GM18505 (cell line): Measurements from ENCODE around the gene CREB3L1.
"Not testable (repeated sequence)": the region's sequence is repeated elsewhere in the genome, so short reads cannot be mapped to it uniquely, and the experiment has no call there.

Source experiments
- ATAC-seq: cut with Tn5 transposase; IDR thresholded peaks from one replicate; pipeline ENCODE4 v1.9.1; 2021; ENCODE audit not compliant: unreplicated experiment
- POLR2A ChIP-seq: IDR thresholded peaks from 4 replicates; pipeline ENCODE4 v1.6.1; 2011; ENCODE audit warnings: borderline replicate concordance; ENCODE audit not compliant: insufficient read depth, insufficient read length; ENCODE audit errors: extremely low read depth

The CREB3L1 gene

GRCh38 chr11:46252373-46252914, 25.0 kb upstream of the CREB3L1 start:
- no peak for TF ChIP-seq POLR2A
- no peak for ATAC-seq

- no peak for ATAC-seq
- TF ChIP-seq POLR2A: no peak
Measured at GRCh38 chr11:46253258-46254132, 24.0 kb upstream of the CREB3L1 start.

GRCh38 chr11:46254133-46254491, 23.4 kb upstream of the CREB3L1 start:
- TF ChIP-seq POLR2A: no peak
- no peak for ATAC-seq

GRCh38 chr11:46256540-46257001, 20.9 kb upstream of the CREB3L1 start:
- no peak for TF ChIP-seq POLR2A
- ATAC-seq: no peak

GRCh38 chr11:46259347-46259746, 18.1 kb upstream of the CREB3L1 start:
- ATAC-seq: not testable (repeated sequence)

- no peak for ATAC-seq
- no peak for TF ChIP-seq POLR2A
Measured at GRCh38 chr11:46259971-46260560, 17.4 kb upstream of the CREB3L1 start.

GRCh38 chr11:46263120-46263519, 14.3 kb upstream of the CREB3L1 start:
- no peak for ATAC-seq
- no peak for TF ChIP-seq POLR2A

GRCh38 chr11:46264030-46264429, 13.4 kb upstream of the CREB3L1 start:
- TF ChIP-seq POLR2A: no peak
- ATAC-seq: no peak

GRCh38 chr11:46264976-46265375, 12.5 kb upstream of the CREB3L1 start:
- ATAC-seq: no peak
- no peak for TF ChIP-seq POLR2A

GRCh38 chr11:46265764-46266163, 11.7 kb upstream of the CREB3L1 start:
- no peak for ATAC-seq
- TF ChIP-seq POLR2A: no peak

GRCh38 chr11:46267930-46268329, 9.5 kb upstream of the CREB3L1 start:
- ATAC-seq: no peak
- TF ChIP-seq POLR2A: no peak

- peak; percentile 46 for ATAC-seq
Measured at GRCh38 chr11:46270684-46271083, 6.8 kb upstream of the CREB3L1 start.

GRCh38 chr11:46271407-46271806, 6.1 kb upstream of the CREB3L1 start:
- no peak for TF ChIP-seq POLR2A
- no peak for ATAC-seq

More at GRCh38 chr11:46270684-46271083, 6.8 kb upstream of the CREB3L1 start:
- no peak for TF ChIP-seq POLR2A
